ENCODE measurements around the gene TIGD2. TPM values are rescaled to one million over a fixed set of nuclear protein-coding genes. Genes with fewer than 3 reads are reported as not detected.

Gene TIGD2
- 7.2 and 9.3 TPM in 2 replicates for polyA plus RNA-seq (2011; rRNA removed)
- polyA minus RNA-seq (2011; rRNA and poly(A)+ RNA removed): 5.6 and 9.8 TPM in 2 replicates

DNA sequence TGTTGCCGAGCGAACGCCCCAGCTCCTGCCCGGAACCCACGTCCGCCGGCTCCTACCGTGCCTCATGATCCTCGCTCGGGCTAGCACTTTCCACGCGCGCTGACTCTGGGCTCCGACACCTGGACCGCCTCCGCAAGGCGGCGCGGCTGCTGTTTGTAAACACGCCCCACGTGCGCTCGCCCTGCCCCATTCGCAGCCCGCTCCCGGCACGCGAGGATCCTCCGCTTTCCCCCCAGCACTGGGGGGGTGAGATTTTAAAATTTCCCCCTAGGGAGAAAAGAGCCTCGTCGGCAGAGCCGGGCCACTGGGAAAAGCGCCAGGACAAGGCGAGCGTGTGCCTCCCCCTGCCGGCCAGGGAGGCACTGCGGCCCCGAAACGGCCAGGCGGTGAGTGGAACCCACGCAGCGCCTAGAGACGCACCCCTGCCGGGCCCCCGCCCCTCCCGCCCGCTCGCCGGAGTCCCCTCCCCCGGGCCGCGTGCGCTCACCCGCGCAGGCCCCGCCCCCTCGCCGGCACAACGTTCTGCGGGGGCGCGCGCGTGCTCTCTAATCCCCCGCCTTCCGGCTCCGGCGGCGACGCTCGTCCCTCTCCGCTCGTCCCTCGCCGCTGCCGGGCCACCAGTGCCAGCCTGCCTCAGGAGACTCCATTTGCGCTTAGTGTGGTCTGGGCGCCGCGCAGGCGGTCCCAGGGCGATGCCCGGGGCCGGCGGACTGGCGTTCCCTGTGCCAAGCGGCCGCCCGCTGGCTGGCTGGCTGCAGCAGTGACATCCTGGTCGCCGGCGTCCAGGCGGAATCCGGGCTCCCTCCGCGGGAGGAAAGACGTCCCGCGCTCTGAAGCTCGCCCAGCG lies at the start of gene TIGD2:
Gene TIGD2 (plus strand): TSS at position 548 of the 847 bp plus-strand sequence. CDS start 1,442 bp downstream, outside the sequence.
- ChIA-PET POLR2A (no interaction called here), CTCF (interaction anchor here (0.6 to 1.0 kb wide), 5 partner anchors 10 to 23 kb away, joined by 3 to 5 read pairs (median 3); no protein-coding TSS in a partner anchor)
- peak; percentile 44 for DNase-seq (ENCODE audit: low read depth, low spot score)
- peak; percentile 77 for TF ChIP-seq CTCF (IDR thresholded peaks at IDR 0.05; ENCODE audit: low read depth, low read length)
- Histone ChIP-seq H3K9me3 (ENCODE audit: control insufficient read depth, insufficient read depth, low read length) (peaks cover 5% of the 10 kb centered on the region; the same call in 1 of the 2 replicates), H3K4me3 (ENCODE audit: low read depth, low read length) (peak within 1 kb of the TSS; percentile 85), H3K27ac (ENCODE audit: low read depth, low read length) (peak within 1 kb of the TSS; percentile 75), H3K27me3 (ENCODE audit: control insufficient read depth, insufficient read depth, low read length) (peaks cover 25% of the 10 kb centered on the region)

- H3K27me3 ChIP-seq (ENCODE audit: control insufficient read depth, insufficient read depth, low read length): peaks cover 3% of the 10 kb centered on the region
- H3K4me3 ChIP-seq (ENCODE audit: low read depth, low read length): no peak overlapping the region
- DNase-seq (ENCODE audit: low read depth, low spot score): no peak
- no peak overlapping the region for H3K27ac ChIP-seq (ENCODE audit: low read depth, low read length)
- no peaks in the 10 kb centered on the region for H3K9me3 ChIP-seq (ENCODE audit: control insufficient read depth, insufficient read depth, low read length)
- CTCF ChIA-PET: interaction anchor here (1.3 kb wide), 1 partner anchor 13 kb away, joined by 3 read pairs; no protein-coding TSS in a partner anchor
- POLR2A ChIA-PET: no interaction called here
- TF ChIP-seq CTCF (IDR thresholded peaks at IDR 0.05; ENCODE audit: low read depth, low read length): no peak
Measured at GRCh38 chr4:89064848-89065247, 46.5 kb upstream of the TIGD2 start.

DNA sequence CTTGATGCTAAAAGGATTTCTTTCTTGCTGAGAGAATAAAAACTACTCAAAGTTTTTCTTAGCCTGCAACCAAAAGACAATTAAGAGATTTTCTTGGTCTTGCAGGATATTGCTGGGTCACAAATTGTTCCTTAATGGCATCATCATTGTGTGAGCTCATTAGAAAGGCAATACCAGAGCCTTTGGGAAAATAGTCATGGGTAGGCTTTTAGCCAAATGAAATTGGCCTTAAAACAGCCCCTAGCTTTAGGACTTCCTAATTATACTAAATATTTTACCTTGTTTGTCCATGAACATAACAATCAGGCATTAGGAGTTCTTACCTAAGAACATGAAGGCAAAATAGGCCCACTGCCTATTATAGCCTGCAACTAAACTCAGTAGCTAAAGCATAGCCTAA lies 43.9 kb upstream of the TIGD2 start:
- ChIA-PET POLR2A (no interaction called here), CTCF (no interaction called here)
- Histone ChIP-seq H3K9me3 (ENCODE audit: control insufficient read depth, insufficient read depth, low read length) (no peaks in the 10 kb centered on the region), H3K27ac (ENCODE audit: low read depth, low read length) (no peak overlapping the region), H3K27me3 (ENCODE audit: control insufficient read depth, insufficient read depth, low read length) (peaks cover 5% of the 10 kb centered on the region), H3K4me3 (ENCODE audit: low read depth, low read length) (no peak overlapping the region)
- no peak for DNase-seq (ENCODE audit: low read depth, low spot score)
- TF ChIP-seq CTCF (IDR thresholded peaks at IDR 0.05; ENCODE audit: low read depth, low read length): no peak

- ChIA-PET POLR2A (no interaction called here), CTCF (no interaction called here)
- DNase-seq (ENCODE audit: low read depth, low spot score): no peak
- no peak for TF ChIP-seq CTCF (IDR thresholded peaks at IDR 0.05; ENCODE audit: low read depth, low read length)
- Histone ChIP-seq H3K4me3 (ENCODE audit: low read depth, low read length) (no peak overlapping the region), H3K27ac (ENCODE audit: low read depth, low read length) (no peak overlapping the region), H3K9me3 (ENCODE audit: control insufficient read depth, insufficient read depth, low read length) (no peaks in the 10 kb centered on the region), H3K27me3 (ENCODE audit: control insufficient read depth, insufficient read depth, low read length) (peaks cover 2% of the 10 kb centered on the region)
Measured at GRCh38 chr4:89069481-89069880, 41.9 kb upstream of the TIGD2 start.

GRCh38 chr4:89070041-89070440 lies 41.3 kb upstream of the TIGD2 start:
- ChIA-PET POLR2A (no interaction called here), CTCF (no interaction called here)
- TF ChIP-seq CTCF (IDR thresholded peaks at IDR 0.05; ENCODE audit: low read depth, low read length): no peak
- no peaks in the 10 kb centered on the region for H3K9me3 ChIP-seq (ENCODE audit: control insufficient read depth, insufficient read depth, low read length)
- no peak for DNase-seq (ENCODE audit: low read depth, low spot score)
- H3K27ac ChIP-seq (ENCODE audit: low read depth, low read length): no peak overlapping the region
- H3K27me3 ChIP-seq (ENCODE audit: control insufficient read depth, insufficient read depth, low read length): peaks cover 2% of the 10 kb centered on the region
- no peak overlapping the region for H3K4me3 ChIP-seq (ENCODE audit: low read depth, low read length)

Data from AG04450 (cell line).